Activated CD4-positive, alpha-beta T cell treated with anti-CD3 and anti-CD28 coated beads, Interleukin-2, amount 50 U/mL, for 4 hours (primary cell): ENCODE data around the gene OR5B2.
"Not testable (repeated sequence)": the region's sequence is repeated elsewhere in the genome, so short reads cannot be mapped to it uniquely, and the experiment has no call there.

Experiments used
- DNase-seq, 2 experiments: peaks; one replicate each; pipeline ENCODE4 v3.0.0-alpha.2; 2020

Gene OR5B2

GRCh38 chr11:58428021-58428420 is at the start of gene OR5B2:
OR5B2 (minus strand) TSS chr11:58428121; CDS start chr11:58423261, 4,860 bp downstream.
- DNase-seq = no peak

- DNase-seq = no peak
Observed at GRCh38 chr11:58471892-58472291, 44.0 kb upstream of the OR5B2 start.

DNA sequence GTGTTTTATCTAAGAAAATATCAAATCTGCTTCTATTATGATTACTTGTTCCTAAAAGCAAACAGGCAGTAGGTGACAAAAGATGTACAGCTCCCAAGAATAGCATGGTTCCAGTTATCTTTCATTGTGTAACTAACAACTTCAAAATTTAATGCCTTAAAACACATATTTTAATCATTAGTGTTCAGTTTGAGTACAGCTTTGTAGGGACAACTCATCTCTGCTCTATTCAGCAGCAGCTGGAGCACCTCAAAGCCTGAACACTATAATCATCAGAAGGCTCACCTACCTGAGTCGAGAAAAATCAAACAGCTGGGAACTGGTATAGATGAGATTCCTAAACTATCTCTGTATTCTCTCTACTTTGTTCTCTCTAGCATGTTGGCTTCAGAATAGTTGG is 38.4 kb upstream of the OR5B2 start:
- DNase-seq = no peak

DNA sequence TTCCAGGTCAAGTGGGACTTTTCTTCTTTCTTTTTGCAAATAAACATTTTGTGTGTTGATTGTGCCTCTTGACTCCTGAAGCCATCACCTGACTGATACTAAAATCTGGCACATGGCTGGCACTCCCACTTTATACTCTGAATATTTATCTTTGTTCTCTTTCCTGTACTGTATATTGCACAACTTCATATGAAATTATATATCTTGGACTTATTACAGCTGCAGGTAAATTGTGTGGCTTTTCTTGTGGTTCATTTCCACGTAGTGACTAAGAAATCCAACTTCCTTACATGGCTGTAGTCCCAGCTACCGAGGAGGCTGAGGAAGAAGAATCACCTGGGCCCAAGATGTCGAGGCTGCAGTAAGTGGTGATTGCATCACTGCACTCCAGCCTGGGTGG is 37.8 kb upstream of the OR5B2 start:
- no peak for DNase-seq

- DNase-seq = no peak
Observed at GRCh38 chr11:58451585-58451984, 23.7 kb upstream of the OR5B2 start.

GRCh38 chr11:58446294-58446693 is 18.4 kb upstream of the OR5B2 start:
- DNase-seq = no peak

DNA sequence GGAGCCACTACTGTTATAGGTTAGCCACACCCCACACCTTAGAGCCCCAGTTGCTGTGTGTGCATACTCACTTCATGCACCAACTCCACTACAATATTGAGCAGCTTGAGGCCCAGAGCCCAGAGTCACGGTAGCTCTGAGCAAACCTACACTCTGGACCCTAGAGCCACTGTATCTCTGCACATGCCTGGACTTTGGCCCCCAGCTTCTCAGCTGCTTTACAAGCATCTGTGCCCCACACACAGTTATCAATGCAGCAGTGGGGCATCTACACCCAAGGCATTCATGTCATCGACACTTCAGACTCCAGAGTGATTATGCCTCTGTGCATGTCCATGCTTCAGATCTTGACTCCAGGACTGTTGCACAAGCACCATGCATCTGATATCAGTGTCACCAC is 16.4 kb upstream of the OR5B2 start:
- no peak for DNase-seq

DNA sequence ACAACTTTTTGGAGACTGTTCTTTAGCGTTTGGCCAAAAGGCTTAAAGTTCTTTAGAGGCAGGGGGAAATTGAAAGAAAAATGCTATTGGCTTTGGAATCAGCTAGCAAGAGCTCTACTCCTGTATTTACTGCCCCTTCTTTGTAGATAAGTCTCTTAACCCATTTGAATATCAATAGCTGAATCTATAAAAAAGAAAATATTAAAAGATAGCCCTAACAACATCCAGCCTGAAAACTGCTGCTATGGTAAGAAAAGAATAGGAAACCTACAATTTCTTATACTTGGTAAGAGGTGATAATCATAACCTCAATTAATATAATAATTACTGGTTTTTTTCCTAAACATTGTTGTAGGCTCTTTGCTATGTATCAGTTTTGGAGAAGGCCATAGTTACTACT is 14.2 kb upstream of the OR5B2 start, which contains the start of gene OR5B12:
OR5B12 (minus strand) TSS at position 101 of the 400 bp plus-strand sequence. CDS start 2,085 bp downstream, outside the sequence.
- DNase-seq = no peak

DNA sequence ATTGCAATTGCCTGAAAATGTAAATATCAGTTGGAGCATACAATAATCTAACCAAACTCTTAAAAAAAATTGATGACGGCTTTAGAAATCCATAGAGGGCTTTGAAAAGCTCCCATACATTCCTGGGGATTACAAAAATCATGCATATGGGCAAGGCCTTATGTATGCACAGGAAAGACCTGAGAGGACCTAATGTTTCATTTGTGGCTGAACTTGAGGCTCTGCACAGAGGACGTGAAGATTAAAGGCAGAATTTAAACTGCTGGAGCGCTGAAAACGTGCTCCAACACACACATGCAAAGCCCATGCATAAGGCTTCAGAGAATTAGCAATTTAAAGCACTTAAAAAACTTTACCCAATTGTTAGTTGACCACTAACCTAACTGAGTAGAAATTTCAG is 10.6 kb upstream of the OR5B2 start:
- DNase-seq = no peak

DNA sequence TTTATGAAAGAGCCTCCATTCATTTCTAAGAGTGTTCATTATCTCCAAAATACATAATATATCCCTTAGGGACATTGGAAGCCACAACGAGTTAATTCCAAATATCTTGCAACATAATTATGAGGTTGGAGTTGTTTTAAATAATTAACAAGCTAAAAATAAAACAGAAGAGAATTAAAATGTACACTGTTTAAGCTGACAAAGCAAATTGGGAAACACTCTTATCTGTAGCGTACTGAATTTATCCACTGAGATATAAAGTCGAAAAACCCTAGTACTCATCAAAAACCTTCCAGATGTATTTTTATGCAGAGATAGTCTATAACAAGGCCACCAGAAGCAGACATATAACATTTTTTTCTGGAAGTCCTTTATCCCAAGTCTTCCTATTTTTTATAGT is 6.3 kb upstream of the OR5B2 start:
- no peak for DNase-seq

DNA sequence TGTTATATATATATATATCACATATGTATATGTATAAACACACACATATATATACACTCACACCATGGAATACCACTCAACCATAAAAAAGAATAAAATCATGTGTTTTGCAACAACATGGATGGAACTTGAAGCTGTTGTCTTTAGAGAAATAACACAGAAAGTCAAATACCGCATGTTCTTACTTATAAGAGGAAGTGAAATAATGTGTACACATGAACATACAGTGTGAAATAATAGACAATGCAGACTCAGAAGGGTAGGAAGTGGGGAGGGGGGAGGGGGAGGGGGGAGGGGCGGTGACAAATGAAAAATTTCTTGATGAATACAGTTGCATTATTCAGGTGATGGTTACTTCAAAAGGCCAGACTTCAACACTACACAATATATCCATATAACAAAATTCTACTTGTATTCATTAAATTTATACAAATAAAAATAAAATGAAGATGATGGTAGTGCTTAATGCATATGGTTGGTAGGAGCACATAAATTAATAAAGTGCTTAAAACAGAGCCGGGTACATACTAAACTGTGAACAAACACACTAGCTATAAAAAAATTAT is 5.8 kb upstream of the OR5B2 start:
- no peak for DNase-seq

DNA sequence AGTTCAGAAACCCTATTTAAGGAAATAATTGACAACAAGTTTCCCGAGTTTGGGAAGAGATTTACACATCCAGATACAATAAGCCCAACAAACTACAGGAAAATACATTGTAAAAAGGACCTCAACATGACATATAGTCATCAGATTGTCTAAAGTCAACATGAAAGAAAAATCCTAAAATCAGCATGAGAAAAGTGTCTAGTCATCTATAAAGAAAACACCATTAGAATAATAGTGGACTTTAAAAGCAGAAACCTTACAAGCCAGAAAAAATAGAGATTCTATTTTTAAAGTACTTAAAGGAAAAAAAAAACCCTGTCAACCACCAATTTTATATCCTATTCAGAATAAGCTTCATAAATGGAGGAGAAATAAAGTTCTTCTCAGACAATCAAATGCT is 1.4 kb upstream of the OR5B2 start:
- no peak for DNase-seq

- no peak for DNase-seq
Observed at GRCh38 chr11:58406774-58407173, 21.1 kb downstream of the OR5B2 start, which contains the start of gene OR5B3. OR5B3 (minus strand) TSS chr11:58406874; CDS start chr11:58403409, 3,465 bp downstream.

DNA sequence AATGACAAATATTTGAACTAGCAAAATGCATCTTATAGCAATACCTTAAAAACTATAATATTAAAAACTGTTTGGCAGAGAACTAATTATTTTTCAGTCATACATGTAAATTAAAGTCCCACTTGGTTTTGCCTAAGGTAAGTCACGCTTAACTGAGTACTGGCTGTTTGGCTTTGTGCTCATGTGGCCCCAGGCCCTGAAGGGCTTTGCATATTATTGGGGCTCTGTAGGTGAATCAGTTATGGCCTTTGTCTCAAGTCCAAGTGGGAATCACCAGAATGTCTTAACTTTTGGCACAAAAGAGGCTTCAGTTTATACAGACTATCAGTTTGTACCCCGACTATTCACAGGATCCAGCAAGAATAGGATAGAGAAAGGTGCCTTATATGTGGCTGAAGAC is 28.3 kb downstream of the OR5B2 start:
- DNase-seq = not testable (repeated sequence)

DNA sequence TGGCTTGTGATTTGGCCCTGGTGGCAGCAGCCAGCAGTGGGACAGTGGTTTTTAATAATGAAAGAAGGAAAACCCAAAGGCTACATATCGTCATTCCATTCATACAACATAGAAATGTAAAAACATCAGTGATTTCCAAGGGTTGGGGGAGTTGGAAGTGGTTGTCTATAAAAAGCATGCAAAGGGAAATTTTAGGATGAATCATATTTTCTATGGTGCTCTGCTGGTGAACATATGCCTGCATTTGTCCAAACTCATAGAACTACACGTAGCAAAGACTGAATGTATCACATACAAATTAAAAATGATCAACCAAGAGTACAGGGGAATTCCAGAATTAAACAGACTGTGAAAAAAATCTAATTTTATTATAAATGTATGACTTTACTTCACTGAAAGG is 32.3 kb downstream of the OR5B2 start:
- no peak for DNase-seq

- no peak for DNase-seq
Observed at GRCh38 chr11:58394195-58394594, 33.7 kb downstream of the OR5B2 start.

- no peak for DNase-seq
Observed at GRCh38 chr11:58392746-58393145, 35.2 kb downstream of the OR5B2 start.

DNA sequence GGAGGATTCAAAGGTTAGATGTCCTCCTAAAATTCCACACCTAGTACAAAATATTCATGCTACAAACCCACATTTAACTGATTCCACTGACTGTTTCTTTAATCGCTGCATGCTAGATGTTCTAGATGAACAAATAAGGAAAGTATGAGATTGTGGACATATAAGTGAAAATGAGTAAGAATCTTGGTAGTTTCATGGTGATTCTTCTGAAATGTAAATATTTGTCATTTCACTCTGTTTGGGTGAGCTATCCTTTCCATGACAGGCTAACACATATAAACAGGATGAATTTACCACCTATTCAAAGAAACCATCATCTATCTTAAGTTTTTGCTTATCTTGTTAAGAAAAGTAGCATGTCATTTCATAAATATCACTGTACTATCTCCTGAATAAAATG is 36.0 kb downstream of the OR5B2 start:
- no peak for DNase-seq

GRCh38 chr11:58390551-58391063 is 37.3 kb downstream of the OR5B2 start:
- no peak for DNase-seq
